GM12878 (cell line): ENCODE results near the gene PDZD2. TPM values are rescaled to one million over a fixed set of nuclear protein-coding genes. Genes with fewer than 3 reads are reported as not detected.

Experiments
- ATAC-seq: fragments of 200-7000 bp; cut with Tn5 transposase; 3 replicates; pipeline ENCODE4 v1.9.1; 2020; ENCODE audit warnings: mild to moderate bottlenecking, moderate library complexity
- BruUV-seq: library from RNA; stranded (reverse); fragments of 400-500 nt; replicated peaks from 2 replicates; lab custom pipeline; 2021; lab: Mats Ljungman, UMichigan
- CTCF ChIA-PET: fragments of 300-600 bp; sonication (Branson Sonifier 250); formaldehyde crosslinking; extraction: SDS; loops from one replicate; lab custom pipeline; 2021; ENCODE audit warnings: inconsistent platforms; lab: Yijun Ruan, JAX
- POLR2A ChIA-PET: fragments of 350-600 bp; formaldehyde crosslinking; extraction: SDS; loops from one replicate; lab custom pipeline; 2021; ENCODE audit warnings: inconsistent platforms; lab: Charles Lee
- RAD21 ChIA-PET: fragments of 300-600 bp; sonication (Branson Sonifier 250); formaldehyde crosslinking; loops from one replicate; lab custom pipeline; 2023; ENCODE audit warnings: antibody characterized with exemption; ENCODE audit not compliant: unreplicated experiment; lab: Charles Lee
- SMC1A ChIA-PET: fragments of 300-600 bp; sonication (Branson Sonifier 250); formaldehyde crosslinking; loops from one replicate; lab custom pipeline; 2023; ENCODE audit not compliant: unreplicated experiment, uncharacterized antibody; lab: Charles Lee
- DNase-seq: peaks from one replicate; pipeline ENCODE4 v3.0.0-alpha.2; 2011; ENCODE audit warnings: low read depth, low spot score
- FAIRE-seq: peaks from 3 replicates; lab custom pipeline; 2011; peaks lifted over from hg19 to GRCh38; lab: Jason Lieb, UNC
- H2AFZ ChIP-seq: 2 replicates; pipeline ENCODE4 v1.6.0; 2011; ENCODE audit warnings: low read depth, low read length, control low read depth; ENCODE audit not compliant: control insufficient read depth
- H3K27ac ChIP-seq: 2 replicates; pipeline ENCODE4 v1.5.1; 2011; ENCODE audit warnings: control low read depth; ENCODE audit not compliant: control insufficient read depth, insufficient read depth
- H3K27me3 ChIP-seq, 2 experiments: replicated peaks in 1 of 2; 2 replicates each; pipeline versions ENCODE4 v1.6.0 to v1.6.1; 2011; ENCODE audit warnings: low read length in 1 of 2; ENCODE audit not compliant: control insufficient read depth in 2 of 2, insufficient read depth in 2 of 2
- H3K36me3 ChIP-seq, 2 experiments: 2 replicates each; pipeline ENCODE4 v1.5.1; 2011; ENCODE audit warnings: low read length in 1 of 2; ENCODE audit not compliant: control insufficient read depth in 2 of 2, insufficient read depth in 2 of 2
- H3K4me1 ChIP-seq: 2 replicates; pipeline ENCODE4 v1.6.1; 2011; ENCODE audit warnings: mild to moderate bottlenecking, low read length, moderate library complexity, mixed read lengths; ENCODE audit not compliant: control insufficient read depth, insufficient read depth
- H3K4me2 ChIP-seq: 2 replicates; pipeline ENCODE4 v1.6.0; 2011; ENCODE audit warnings: control low read depth; ENCODE audit not compliant: control insufficient read depth, insufficient read depth
- H3K4me3 ChIP-seq: fragments of 200-600 bp; sonication (generic); 2 replicates; pipeline ENCODE4 v1.5.1; 2016
- H3K79me2 ChIP-seq: 2 replicates; pipeline ENCODE4 v1.6.0; 2011; ENCODE audit warnings: low read length; ENCODE audit not compliant: control insufficient read depth, insufficient read depth
- H3K9ac ChIP-seq: 2 replicates; pipeline ENCODE4 v1.8.0; 2011; ENCODE audit warnings: low read length, control low read depth, mixed read lengths; ENCODE audit not compliant: control insufficient read depth, insufficient read depth
- H3K9me3 ChIP-seq: replicated peaks from 3 replicates; pipeline ENCODE4 v1.5.1; 2011; ENCODE audit warnings: mild to moderate bottlenecking, low read length; ENCODE audit not compliant: control insufficient read depth, insufficient read depth
- H4K20me1 ChIP-seq: 2 replicates; pipeline ENCODE4 v1.6.0; 2011; ENCODE audit not compliant: control insufficient read depth, insufficient read depth
- CEBPB ChIP-seq, 2 experiments: fragments of 150-350 bp in 1 of 2; IDR thresholded peaks; 2 replicates each; pipeline ENCODE4 v1.6.1; 2012 to 2014; ENCODE audit warnings: low read depth in 2 of 2, low read length in 2 of 2, borderline replicate concordance in 1 of 2, inconsistent platforms in 1 of 2
- CTCF ChIP-seq, 3 experiments: IDR thresholded peaks in 2 of 3; conservative IDR thresholded peaks in 1 of 3; 2 replicates each; pipeline ENCODE4 v1.5.1; 2011; ENCODE audit warnings: low read depth in 3 of 3, low read length in 3 of 3, mild to moderate bottlenecking in 3 of 3, control low read depth in 2 of 3, moderate library complexity in 2 of 3, inconsistent platforms in 1 of 3, mixed read lengths in 1 of 3; ENCODE audit not compliant: control insufficient read depth in 2 of 3, insufficient read depth in 1 of 3; ENCODE audit errors: extremely low read depth in 1 of 3
- IKZF1 ChIP-seq: fragments of 450-650 bp; conservative IDR thresholded peaks from 2 replicates; pipeline ENCODE4 v1.6.1; 2017; ENCODE audit warnings: antibody characterized with exemption, mild to moderate bottlenecking
- IRF3 ChIP-seq: fragments of 450-650 bp; IDR thresholded peaks from 2 replicates; pipeline ENCODE4 v1.6.1; 2014; ENCODE audit warnings: mild to moderate bottlenecking
- KLF5 ChIP-seq: fragments of 450-650 bp; IDR thresholded peaks from 2 replicates; pipeline ENCODE4 v1.6.1; 2014; ENCODE audit warnings: mild to moderate bottlenecking; ENCODE audit not compliant: partially characterized antibody
- NFYA ChIP-seq: IDR thresholded peaks from 2 replicates; pipeline ENCODE4 v1.6.1; 2011; ENCODE audit warnings: low read depth, mild to moderate bottlenecking, low read length, improper control_type of control experiment, borderline replicate concordance
- PBX3 ChIP-seq: IDR thresholded peaks from 2 replicates; pipeline ENCODE4 v1.6.1; 2011; ENCODE audit warnings: mild to moderate bottlenecking, low read depth, low read length, moderate library complexity; ENCODE audit not compliant: insufficient replicate concordance
- RAD21 ChIP-seq: IDR thresholded peaks from 2 replicates; pipeline ENCODE4 v1.6.1; 2011; ENCODE audit warnings: mild to moderate bottlenecking, low read depth, low read length, moderate library complexity; ENCODE audit not compliant: insufficient read depth
- SMC3 ChIP-seq: IDR thresholded peaks from 2 replicates; pipeline ENCODE4 v1.6.1; 2011; ENCODE audit warnings: low read length, improper control_type of control experiment, borderline replicate concordance
- WGBS: methylation state at CpG from one replicate; pipeline ENCODE4 v1.1.6; 2016; ENCODE audit warnings: low lambda C conversion rate; ENCODE audit not compliant: insufficient replicate concordance, insufficient coverage; ENCODE audit errors: missing lambda C conversion rate; 5-methylcytosine and 5-hydroxymethylcytosine counted together
- in situ Hi-C: fragments of 300-500 bp; cut with MboI; formaldehyde crosslinking; loops from 9 replicates; pipeline ENCODE4 v1.14.3; 2018; ENCODE audit warnings: mixed read lengths
- intact Hi-C: fragments of 100-400 bp; cut with micrococcal nuclease; formaldehyde crosslinking; loops from one replicate; pipeline ENCODE4 v1.14.2; 2022; ENCODE audit not compliant: unreplicated experiment
- polyA plus RNA-seq, 11 experiments: library from polyadenylated mRNA; depleted of rRNA in 4 of 11; unstranded in 6 of 11; stranded (reverse) in 5 of 11; fragments of >200 nt; fragmentation: Nextera tagmentation in 4 of 11; fragmentation: Illumina TruSeq in 1 of 11; extraction: Ambion mirVana in 4 of 11; extraction: Trizol in 1 of 11; gene quantifications; 1 replicate in 1 of 11; 2 replicates in 10 of 11; pipeline versions ENCODE4 v1.2.1 to v1.2.3, GENCODE V29; 2011 to 2016; ENCODE audit warnings: inconsistent platforms in 2 of 11, missing spikeins in 2 of 11, low read depth in 1 of 11
- total RNA-seq, 4 experiments: library from RNA; depleted of rRNA in 3 of 4; stranded (reverse); fragments of >200 nt in 3 of 4; fragmentation: Illumina TruSeq in 1 of 4; extraction: Trizol in 1 of 4; gene quantifications; 2 replicates each; pipeline versions ENCODE4 v1.2.1 to v1.2.3, GENCODE V29; 2013 to 2021

PDZD2 gene
- total and polyA plus RNA-seq, 10 of the 15 experiments (the other 5 are each of a cell fraction or from before 2014, with no cell fraction given), result 0.01 to 0.58 (median 0.29) TPM; not detected in 3

GRCh38 chr5:31824869-31825517 lies 186.1 kb downstream of the PDZD2 start (continued):
- TF ChIP-seq CEBPB (IDR thresholded peaks at IDR 0.05; ENCODE audit: borderline replicate concordance in 1 of 2, low read depth in 2 of 2, low read length in 2 of 2) (no peak), NFYA (no peak), KLF5 (no peak), IKZF1 (no peak), IRF3 (no peak), SMC3 (no peak)

- intact Hi-C loops (loop anchor here (1.0 to 5.0 kb wide), 3 partner anchors 251 to 502 kb away; no protein-coding TSS in a partner anchor), in situ Hi-C loops (no loop called here)
- ChIA-PET SMC1A (interaction anchor here (0.6 to 0.8 kb wide), 3 partner anchors 251 to 548 kb away, joined by 3 read pairs; no protein-coding TSS in a partner anchor), RAD21 (interaction anchor here (2.3 kb wide), 1 partner anchor 267 kb away, joined by 12 read pairs; no protein-coding TSS in a partner anchor), POLR2A (no interaction called here), CTCF (interaction anchor here (0.5 to 5.0 kb wide), 8 partner anchors 9 to 585 kb away, joined by 3 to 27 read pairs (median 3); partner anchors contain the start of gene PDZD2)
- H2AFZ ChIP-seq, result no peak overlapping the region
- H3K4me1 ChIP-seq, result no peaks in the 10 kb centered on the region
- no peak overlapping the region for H3K4me3 ChIP-seq
- 11% methylated on average over 8 of the region's 8 CpGs for WGBS
- no TSS peak for BruUV-seq
- H3K4me2 ChIP-seq, result no peak overlapping the region; the same call in 1 of the 2 replicates
- no peaks in the 10 kb centered on the region for H3K36me3 ChIP-seq
- H3K79me2 ChIP-seq, result no peaks in the 10 kb centered on the region
- ATAC-seq, result peak; percentile 86
- FAIRE-seq, result peak; percentile 66
- H3K9me3 ChIP-seq, result no peaks in the 10 kb centered on the region; the same call in 2 of the 3 replicates
- no peak overlapping the region for H3K27ac ChIP-seq
- no peak overlapping the region for H3K9ac ChIP-seq
- H3K27me3 ChIP-seq, result no peaks in the 10 kb centered on the region
- no peaks in the 10 kb centered on the region for H4K20me1 ChIP-seq
- TF ChIP-seq CTCF (IDR thresholded peaks at IDR 0.05 in 2 of 3, conservative IDR thresholded peaks at IDR 0.05 in 1 of 3; ENCODE audit: control insufficient read depth in 2 of 3, extremely low read depth in 1 of 3, insufficient read depth in 1 of 3, low read depth in 3 of 3, low read length in 3 of 3) (peak; percentile 47 to 65 (median 59); a peak in 5 of 6 replicates), RAD21 (peak; percentile 66), PBX3 (no peak), SMC3 (peak; percentile 81)
- DNase-seq, result peak; percentile 8
Measured at GRCh38 chr5:31825518-31826068, 186.7 kb downstream of the PDZD2 start.
